ENCODE measurements around the gene KLF6. TPM values are rescaled to one million over a fixed set of nuclear protein-coding genes. Genes with fewer than 3 reads are reported as not detected.

KLF6 gene
- total RNA-seq, 4 donors from 2014 or later: 156 to 226 (median 189) TPM

GRCh38 chr10:3827768-3828403 is 42.9 kb upstream of the KLF6 start:
- TF ChIP-seq CTCF (IDR thresholded peaks at IDR 0.05) (no peak), EP300 (IDR thresholded peaks at IDR 0.05) (no peak), POLR2A (IDR thresholded peaks at IDR 0.05) (no peak)
- 94 to 96% methylated on average over 27 of the region's 27 CpGs for WGBS, 2 donors
- peak overlapping the region in 3 of 4 donors; percentile 85 to 90 (median 88) for H3K27ac ChIP-seq
- no peaks in the 10 kb centered on the region for H3K9me3 ChIP-seq
- no peaks in the 10 kb centered on the region for H3K27me3 ChIP-seq
- H3K4me1 ChIP-seq: peaks cover 0 to 41% (median 13%) of the 10 kb centered on the region in 4 donors
- H3K4me3 ChIP-seq: no peak overlapping the region
- DNase-seq (ENCODE audit: low spot score in 2 of 2): no peak
- no peaks in the 10 kb centered on the region for H3K36me3 ChIP-seq

GRCh38 chr10:3827266-3827665 is 42.3 kb upstream of the KLF6 start:
- H3K9me3 ChIP-seq: no peaks in the 10 kb centered on the region
- H3K27me3 ChIP-seq: no peaks in the 10 kb centered on the region
- H3K4me1 ChIP-seq: peaks cover 0 to 37% (median 12%) of the 10 kb centered on the region in 4 donors
- no peak overlapping the region for H3K4me3 ChIP-seq
- H3K27ac ChIP-seq: peak overlapping the region in 2 of 4 donors; percentile 38 to 88
- WGBS, 2 donors: 91 to 96% methylated on average over 10 of the region's 10 CpGs
- TF ChIP-seq CTCF (IDR thresholded peaks at IDR 0.05) (no peak), POLR2A (IDR thresholded peaks at IDR 0.05) (no peak), EP300 (IDR thresholded peaks at IDR 0.05) (no peak)
- DNase-seq (ENCODE audit: low spot score in 2 of 2): no peak
- H3K36me3 ChIP-seq: no peaks in the 10 kb centered on the region

GRCh38 chr10:3825862-3826351 is 40.9 kb upstream of the KLF6 start:
- WGBS, 2 donors: 77 to 81% methylated on average over 21 of the region's 21 CpGs
- Histone ChIP-seq H3K9me3 (no peaks in the 10 kb centered on the region), H3K27me3 (no peaks in the 10 kb centered on the region), H3K4me1 (peaks cover 0 to 23% (median 5%) of the 10 kb centered on the region in 4 donors), H3K27ac (peak overlapping the region in 3 of 4 donors; percentile 35 to 53 (median 52)), H3K36me3 (no peaks in the 10 kb centered on the region), H3K4me3 (no peak overlapping the region)
- no peak for TF ChIP-seq POLR2A (IDR thresholded peaks at IDR 0.05)
- TF ChIP-seq EP300 (IDR thresholded peaks at IDR 0.05): no peak
- TF ChIP-seq CTCF (IDR thresholded peaks at IDR 0.05): no peak
- DNase-seq (ENCODE audit: low spot score in 2 of 2): no peak

- no peaks in the 10 kb centered on the region for H3K27me3 ChIP-seq
- peak in 1 of 2 donors; percentile 38 for DNase-seq (ENCODE audit: low spot score in 2 of 2)
- H3K27ac ChIP-seq: peak overlapping the region in 3 of 4 donors; percentile 35 to 53 (median 52)
- TF ChIP-seq POLR2A (IDR thresholded peaks at IDR 0.05) (no peak), CTCF (IDR thresholded peaks at IDR 0.05) (no peak), EP300 (IDR thresholded peaks at IDR 0.05) (peak in 1 of 2 donors; percentile 40)
- no peaks in the 10 kb centered on the region for H3K36me3 ChIP-seq
- 69 to 71% methylated on average over 6 of the region's 6 CpGs for WGBS, 2 donors
- peaks cover 0 to 17% (median 3%) of the 10 kb centered on the region in 4 donors for H3K4me1 ChIP-seq
- no peak overlapping the region for H3K4me3 ChIP-seq
- H3K9me3 ChIP-seq: no peaks in the 10 kb centered on the region
These were observed 40.2 kb upstream of the KLF6 start for GRCh38 chr10:3825244-3825643.

- 95 to 96% methylated on average over 10 of the region's 10 CpGs for WGBS, 2 donors
- no peaks in the 10 kb centered on the region for H3K9me3 ChIP-seq
- no peak for DNase-seq (ENCODE audit: low spot score in 2 of 2)
These were observed 37.7 kb upstream of the KLF6 start for GRCh38 chr10:3822541-3823330.

More at GRCh38 chr10:3822541-3823330, 37.7 kb upstream of the KLF6 start:
- Histone ChIP-seq H3K36me3 (no peaks in the 10 kb centered on the region), H3K27ac (no peak overlapping the region), H3K4me3 (no peak overlapping the region), H3K4me1 (peaks cover 0 to 7% (median 0%) of the 10 kb centered on the region in 4 donors), H3K27me3 (no peaks in the 10 kb centered on the region)
- TF ChIP-seq EP300 (IDR thresholded peaks at IDR 0.05) (no peak), POLR2A (IDR thresholded peaks at IDR 0.05) (no peak), CTCF (IDR thresholded peaks at IDR 0.05) (no peak)

Measured in tibial nerve (tissue), 4 donors.